HT-29 (cell line): Measurements from ENCODE around the gene FERMT2. TPM values are rescaled to one million over a fixed set of nuclear protein-coding genes. Genes with fewer than 3 reads are reported as not detected.
"Not testable (repeated sequence)": the region's sequence is repeated elsewhere in the genome, so short reads cannot be mapped to it uniquely, and the experiment has no call there.

Experiments
- DNase-seq: peaks from one replicate; pipeline ENCODE4 v3.0.0-alpha.2; 2015; ENCODE audit warnings: low spot score
- total RNA-seq: library from RNA; depleted of rRNA; stranded (reverse); fragments of >200 nt; shearing (Covaris generic); gene quantifications from 2 replicates; pipeline ENCODE4 v1.2.3, GENCODE V29; 2014

The FERMT2 gene
- total RNA-seq, 1 experiment from 2014 or later, result not detected

- no peak for DNase-seq
These were observed 2.8 kb downstream of the FERMT2 start for GRCh38 chr14:52948039-52948438.

- no peak for DNase-seq
These were observed 6.6 kb downstream of the FERMT2 start for GRCh38 chr14:52944254-52944653.

- DNase-seq, result no peak
These were observed 11.4 kb downstream of the FERMT2 start for GRCh38 chr14:52939427-52939826.

GRCh38 chr14:52937869-52938268 lies 13.0 kb downstream of the FERMT2 start:
- no peak for DNase-seq

GRCh38 chr14:52937306-52937705 lies 13.5 kb downstream of the FERMT2 start:
- DNase-seq, result no peak

GRCh38 chr14:52936437-52936836 lies 14.4 kb downstream of the FERMT2 start:
- DNase-seq, result no peak

- DNase-seq, result no peak
These were observed 15.0 kb downstream of the FERMT2 start for GRCh38 chr14:52935833-52936232.

GRCh38 chr14:52934762-52935161 lies 16.1 kb downstream of the FERMT2 start:
- DNase-seq, result no peak

- DNase-seq, result no peak
These were observed 21.6 kb downstream of the FERMT2 start for GRCh38 chr14:52929192-52929807.

- DNase-seq, result no peak
These were observed 23.9 kb downstream of the FERMT2 start for GRCh38 chr14:52926953-52927352.

GRCh38 chr14:52923902-52924575 lies 26.8 kb downstream of the FERMT2 start:
- DNase-seq, result peak; percentile 16

GRCh38 chr14:52922656-52923055 lies 28.2 kb downstream of the FERMT2 start:
- no peak for DNase-seq

GRCh38 chr14:52922059-52922458 lies 28.8 kb downstream of the FERMT2 start:
- DNase-seq, result no peak

GRCh38 chr14:52920411-52920810 lies 30.4 kb downstream of the FERMT2 start:
- not testable (repeated sequence) for DNase-seq

GRCh38 chr14:52919971-52920370 lies 30.9 kb downstream of the FERMT2 start:
- DNase-seq, result no peak

- no peak for DNase-seq
These were observed 32.4 kb downstream of the FERMT2 start for GRCh38 chr14:52918486-52918885.

GRCh38 chr14:52917735-52918134 lies 33.1 kb downstream of the FERMT2 start:
- no peak for DNase-seq

GRCh38 chr14:52914295-52914694 lies 36.6 kb downstream of the FERMT2 start:
- no peak for DNase-seq

GRCh38 chr14:52913271-52913670 lies 37.6 kb downstream of the FERMT2 start:
- no peak for DNase-seq

- DNase-seq, result no peak
These were observed 38.9 kb downstream of the FERMT2 start for GRCh38 chr14:52911904-52912303.

GRCh38 chr14:52910572-52910971 lies 40.3 kb downstream of the FERMT2 start:
- DNase-seq, result no peak

- DNase-seq, result no peak
These were observed 42.9 kb downstream of the FERMT2 start for GRCh38 chr14:52907949-52908348.

- no peak for DNase-seq
These were observed 44.7 kb downstream of the FERMT2 start for GRCh38 chr14:52906141-52906601.
